CD4-positive, alpha-beta T cell treated with Interleukin-2 at 100 ng/mL for 4 hours (primary cell): ENCODE measurements around the gene SCAPER.
A peak's percentile ranks its signal among the peaks of the same experiment; 100 is the strongest.
"Not testable (repeated sequence)": the region's sequence is repeated elsewhere in the genome, so short reads cannot be mapped to it uniquely, and the experiment has no call there.

ENCODE experiments used
- DNase-seq: peaks from one replicate; pipeline ENCODE4 v3.0.0-alpha.2; 2020; ENCODE audit warnings: low spot score

SCAPER gene

DNA sequence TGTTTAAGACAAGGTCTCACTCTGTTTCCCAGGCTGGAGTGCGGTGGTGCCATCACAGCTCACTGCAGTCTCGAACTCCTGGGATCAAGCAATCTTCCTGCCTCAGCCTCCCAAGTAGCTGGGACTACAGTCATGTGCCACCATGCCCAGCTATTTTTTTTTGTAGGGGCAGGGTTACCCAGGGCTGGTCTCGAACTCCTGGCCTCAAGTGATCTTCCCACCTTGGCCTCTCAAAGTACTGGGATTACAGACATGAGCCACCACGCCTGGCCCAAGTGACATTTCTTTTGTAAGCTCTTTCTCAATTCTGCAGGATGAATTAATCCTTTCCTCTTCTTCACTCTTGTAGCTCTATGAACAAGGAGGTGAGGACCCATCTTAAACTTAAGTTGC lies 592.0 kb downstream of the SCAPER start:
- DNase-seq = not testable (repeated sequence)

DNA sequence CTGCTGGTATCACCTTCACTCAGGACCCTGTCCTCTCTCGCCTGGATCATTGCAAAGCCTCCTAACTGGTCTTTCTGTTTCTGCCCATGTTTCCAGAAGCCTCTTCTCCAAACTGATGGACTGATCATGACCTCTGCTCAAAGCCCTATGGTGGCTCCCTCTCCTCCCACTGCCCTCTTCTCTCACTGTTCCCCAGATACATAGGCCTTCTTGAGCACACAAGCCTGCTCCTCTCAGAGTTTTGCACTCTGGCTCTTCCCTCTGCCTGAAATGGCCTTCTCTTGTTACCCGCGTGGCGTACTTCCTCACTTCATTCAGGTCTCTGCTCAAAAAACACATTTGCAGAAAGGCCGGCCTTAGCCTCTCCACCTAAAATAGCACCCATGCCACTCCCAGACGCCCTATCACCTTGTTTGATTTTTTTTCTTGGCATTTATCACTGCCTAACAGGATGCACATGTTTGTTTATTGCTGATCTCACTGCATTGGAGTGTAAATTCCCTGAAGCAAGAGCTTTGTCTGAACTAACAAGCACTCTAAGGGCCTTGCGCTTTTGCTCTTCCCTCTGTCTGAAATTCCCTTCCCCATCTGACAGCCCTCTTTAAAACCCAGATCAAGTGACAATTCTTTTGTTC lies 592.5 kb downstream of the SCAPER start:
- no peak for DNase-seq

DNA sequence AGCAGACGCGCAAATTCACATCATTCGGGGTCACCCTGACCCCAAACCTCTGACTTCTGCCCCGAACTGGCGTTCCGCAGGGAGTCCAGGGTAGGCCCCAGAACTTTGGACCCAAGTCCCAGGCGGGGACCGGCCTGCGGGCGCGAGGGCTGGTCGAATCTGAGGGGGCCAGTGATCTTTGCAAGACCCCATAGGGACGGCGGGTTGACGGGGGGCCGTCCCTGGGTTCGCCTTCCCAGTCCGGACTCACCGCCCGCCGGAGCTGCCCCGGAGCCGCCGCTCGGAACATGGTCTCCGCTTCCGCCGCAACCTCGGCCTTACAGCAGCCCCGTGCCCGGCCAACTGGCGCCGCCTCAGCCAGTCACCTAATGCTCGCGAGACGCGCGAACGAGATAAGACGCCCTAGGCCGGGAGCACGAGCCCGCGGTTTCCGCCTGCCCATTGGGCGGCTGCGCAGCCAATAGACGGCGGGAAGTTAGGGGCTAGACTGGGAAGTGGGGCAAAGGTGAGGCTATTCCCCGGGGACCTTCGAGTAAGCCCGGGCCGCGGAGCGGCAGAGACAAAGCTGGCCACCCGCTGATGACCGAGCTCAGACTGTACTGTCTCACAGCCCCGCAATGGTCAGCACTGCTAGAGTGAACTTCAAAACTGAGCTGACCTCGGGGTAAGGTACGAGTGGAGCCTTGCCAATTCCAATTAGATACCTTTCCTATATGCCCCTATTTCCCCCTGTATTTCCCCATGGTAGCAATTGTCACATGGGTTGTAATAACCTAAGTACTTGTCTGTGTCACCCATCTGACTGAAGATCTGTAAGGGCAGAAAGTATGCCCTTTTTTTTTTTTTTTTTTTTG lies 593.8 kb downstream of the SCAPER start, which contains the start of gene ETFA:
Gene ETFA, minus strand, starts transcription at position 370 of the 854 bp plus-strand sequence. Its CDS starts 81 bp downstream, at position 289.
- peak; percentile 89 for DNase-seq

DNA sequence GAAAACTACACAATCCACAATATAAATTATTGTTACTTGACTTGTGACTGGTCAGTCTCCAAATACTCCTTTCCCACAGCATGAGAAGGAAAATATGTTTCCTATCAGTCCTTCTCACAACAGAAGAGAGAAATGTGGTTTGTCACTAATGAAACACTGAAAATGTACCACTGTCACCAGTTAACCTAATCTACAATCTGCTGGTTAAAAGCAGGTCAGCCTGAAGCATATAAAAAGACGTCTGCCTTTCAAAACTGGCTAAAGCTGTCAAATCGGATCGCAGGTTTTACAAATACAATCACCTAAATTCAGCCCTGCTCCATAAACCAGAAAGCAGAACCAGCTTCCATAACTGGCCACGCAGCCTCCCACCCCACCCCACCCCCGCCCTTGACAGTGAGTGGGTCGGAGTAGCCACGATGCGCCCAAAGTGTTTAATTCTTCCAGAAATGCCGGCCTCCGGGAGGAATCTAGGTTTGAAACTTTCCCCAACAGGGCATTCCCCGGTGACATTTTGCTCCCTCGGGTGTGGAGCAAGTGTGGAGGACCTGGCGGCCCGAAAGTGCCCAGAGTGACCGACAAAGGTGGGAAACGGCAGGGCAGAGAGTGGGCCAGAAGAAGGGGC lies 594.6 kb downstream of the SCAPER start:
- no peak for DNase-seq

DNA sequence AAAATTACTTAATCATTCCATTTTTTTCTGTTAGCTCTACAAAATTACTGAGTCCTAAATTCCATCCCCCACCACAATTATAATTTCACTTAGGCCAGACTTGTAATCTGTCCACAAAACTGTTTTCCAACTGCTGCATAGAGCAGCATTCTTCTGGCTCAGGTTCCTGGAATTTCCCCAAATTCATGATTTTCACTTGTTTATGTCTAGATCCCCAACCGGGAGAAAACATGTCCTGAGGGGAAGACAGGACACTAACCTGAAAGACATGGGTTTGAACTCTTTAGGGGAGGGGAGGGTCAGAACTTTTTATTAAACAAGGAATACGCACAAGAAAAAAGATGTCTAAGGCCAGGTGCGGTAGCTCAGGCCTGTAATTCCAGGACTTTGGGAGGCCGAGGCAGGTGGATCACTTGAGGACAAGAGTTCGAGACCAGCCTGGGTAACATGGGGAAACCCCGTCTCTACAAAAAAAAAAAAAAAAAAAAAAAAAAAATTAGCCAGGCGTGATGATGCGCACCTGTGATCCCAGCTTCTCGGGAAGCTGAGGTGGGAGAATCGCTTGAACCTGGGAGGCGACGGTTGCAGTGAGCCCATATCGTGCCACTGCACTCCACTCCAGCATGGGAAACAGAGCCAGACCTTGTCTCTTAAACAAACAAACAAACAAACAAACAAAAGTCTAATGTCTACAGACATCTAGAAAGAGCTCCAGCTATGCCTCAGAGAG lies 595.4 kb downstream of the SCAPER start:
- no peak for DNase-seq

DNA sequence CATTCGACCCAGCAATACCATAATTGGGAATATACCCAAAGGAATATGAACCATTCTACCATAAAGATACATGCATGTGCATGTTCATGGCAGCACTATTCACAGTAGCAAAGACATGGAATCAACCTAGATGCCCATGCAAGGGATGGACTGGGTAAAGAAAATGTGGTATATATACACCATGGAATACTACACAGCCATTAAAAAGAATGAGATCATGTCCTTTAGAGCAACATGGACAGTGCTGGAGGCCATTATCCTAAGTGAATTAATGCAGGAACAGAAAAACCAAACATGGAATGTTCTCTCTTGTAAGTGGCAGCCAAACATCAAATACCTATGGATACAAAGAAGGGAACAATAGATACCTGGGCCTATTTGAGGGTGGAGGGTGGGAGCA lies 601.2 kb downstream of the SCAPER start:
- no peak for DNase-seq

DNA sequence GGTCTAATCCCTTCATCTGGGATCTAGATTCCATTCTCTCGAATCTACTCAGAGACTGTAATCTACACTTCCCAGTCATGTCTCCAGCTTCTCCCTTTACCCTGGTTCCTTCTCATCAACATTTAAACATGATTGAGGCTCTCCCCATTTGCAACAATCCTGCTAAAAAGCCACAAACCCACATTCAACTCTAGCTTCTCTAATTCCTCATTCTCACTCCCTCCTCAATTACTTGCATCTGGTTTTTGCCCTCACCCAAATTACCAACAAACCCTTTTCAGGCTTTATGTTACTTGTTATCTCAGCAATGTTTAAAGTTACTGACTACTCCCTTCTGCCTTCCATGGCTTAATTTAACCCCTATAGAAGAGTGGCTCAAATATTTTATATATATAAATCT lies 605.4 kb downstream of the SCAPER start:
- DNase-seq = no peak

DNA sequence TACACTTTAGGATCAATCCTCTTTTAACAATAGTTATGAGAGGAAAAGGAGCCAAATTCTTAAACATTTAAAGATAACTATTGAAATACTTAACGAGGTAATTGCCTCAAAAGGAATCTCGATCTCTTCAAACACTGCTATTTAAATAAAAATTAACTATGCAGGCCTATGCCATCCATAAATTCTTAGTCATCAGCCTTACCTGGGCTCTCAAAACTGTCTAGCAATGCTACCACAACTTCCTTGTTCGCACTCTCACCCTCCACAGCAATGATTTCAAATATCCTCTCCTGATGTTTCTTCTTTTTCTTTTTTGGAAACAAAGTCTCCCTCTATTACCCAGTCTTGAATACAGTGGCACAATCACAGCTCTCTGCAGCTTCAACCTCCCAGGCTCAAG lies 606.2 kb downstream of the SCAPER start:
- no peak for DNase-seq

DNA sequence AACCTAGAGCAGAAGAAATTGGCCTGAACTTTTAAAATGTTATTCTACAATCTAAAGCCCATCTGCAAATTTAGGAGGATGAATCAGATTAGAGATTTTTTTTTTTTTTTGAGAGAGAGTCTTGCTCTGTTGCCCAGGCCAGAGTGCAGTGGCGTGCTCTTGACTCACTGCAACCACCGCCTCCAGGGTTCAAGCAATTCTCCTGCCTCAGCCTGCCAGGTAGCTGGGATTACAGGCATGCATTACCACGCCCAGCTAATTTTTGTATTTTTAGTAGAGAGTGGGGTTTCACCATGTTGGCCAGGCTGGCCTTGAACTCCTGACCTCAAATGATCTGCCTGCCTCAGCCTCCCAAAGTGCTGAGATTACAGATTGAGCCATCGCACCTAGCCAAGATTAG lies 607.2 kb downstream of the SCAPER start:
- DNase-seq = not testable (repeated sequence)
